Measurements from ENCODE around the gene ZNF780A.

Gene ZNF780A

GRCh38 chr19:40104754-40105153 is 14.0 kb upstream of the ZNF780A start:
- no peaks in the 10 kb centered on the region for H3K27me3 ChIP-seq (ENCODE audit: insufficient read depth, low read length, poor library complexity, severe bottlenecking)
- H3K9ac ChIP-seq (ENCODE audit: low read depth, low read length, poor library complexity, severe bottlenecking): no peak overlapping the region
- no peaks in the 10 kb centered on the region for H3K9me2 ChIP-seq (replicated peaks; ENCODE audit: low read depth, low read length)
- H3K9me3 ChIP-seq (ENCODE audit: insufficient read depth, low read depth, low read length): no peaks in the 10 kb centered on the region
- H3K4me1 ChIP-seq (ENCODE audit: insufficient read depth, low read length, poor library complexity, severe bottlenecking): no peaks in the 10 kb centered on the region
- TF ChIP-seq EZH2phosphoT487 (IDR thresholded peaks at IDR 0.05; ENCODE audit: borderline replicate concordance) (no peak), CTCF (conservative IDR thresholded peaks at IDR 0.05; ENCODE audit: low read length) (no peak)
- H3K4me2 ChIP-seq (ENCODE audit: low read depth, low read length, poor library complexity, severe bottlenecking): no peak overlapping the region
- H4K20me1 ChIP-seq (ENCODE audit: insufficient read depth, low read length, poor library complexity, severe bottlenecking): no peaks in the 10 kb centered on the region
- no peaks in the 10 kb centered on the region for H3K36me3 ChIP-seq (ENCODE audit: insufficient read depth, low read length)
- H3K4me3 ChIP-seq (ENCODE audit: low read length, poor library complexity, severe bottlenecking): no peak overlapping the region
- no peaks in the 10 kb centered on the region for H3F3A ChIP-seq (ENCODE audit: low read depth)
- H3K79me2 ChIP-seq (ENCODE audit: insufficient read depth, low read length): no peaks in the 10 kb centered on the region
- H2AFZ ChIP-seq (ENCODE audit: low read length): no peak overlapping the region

- Histone ChIP-seq H3K9me2 (replicated peaks; ENCODE audit: low read depth, low read length) (no peaks in the 10 kb centered on the region), H2AFZ (ENCODE audit: low read length) (no peak overlapping the region), H3K36me3 (ENCODE audit: insufficient read depth, low read length) (no peaks in the 10 kb centered on the region), H3K4me2 (ENCODE audit: low read depth, low read length, poor library complexity, severe bottlenecking) (no peak overlapping the region), H3K9ac (ENCODE audit: low read depth, low read length, poor library complexity, severe bottlenecking) (no peak overlapping the region), H3K4me3 (ENCODE audit: low read length, poor library complexity, severe bottlenecking) (no peak overlapping the region), H3K79me2 (ENCODE audit: insufficient read depth, low read length) (no peaks in the 10 kb centered on the region), H3K27me3 (ENCODE audit: insufficient read depth, low read length, poor library complexity, severe bottlenecking) (no peaks in the 10 kb centered on the region), H3K4me1 (ENCODE audit: insufficient read depth, low read length, poor library complexity, severe bottlenecking) (no peaks in the 10 kb centered on the region), H3K9me3 (ENCODE audit: insufficient read depth, low read depth, low read length) (no peaks in the 10 kb centered on the region), H4K20me1 (ENCODE audit: insufficient read depth, low read length, poor library complexity, severe bottlenecking) (no peaks in the 10 kb centered on the region), H3F3A (ENCODE audit: low read depth) (no peaks in the 10 kb centered on the region)
- TF ChIP-seq CTCF (conservative IDR thresholded peaks at IDR 0.05; ENCODE audit: low read length) (no peak), EZH2phosphoT487 (IDR thresholded peaks at IDR 0.05; ENCODE audit: borderline replicate concordance) (no peak)
Observed at GRCh38 chr19:40103600-40103999, 12.9 kb upstream of the ZNF780A start.

GRCh38 chr19:40101813-40102212 is 11.1 kb upstream of the ZNF780A start:
- Histone ChIP-seq H3K4me2 (ENCODE audit: low read depth, low read length, poor library complexity, severe bottlenecking) (no peak overlapping the region), H3K9ac (ENCODE audit: low read depth, low read length, poor library complexity, severe bottlenecking) (no peak overlapping the region)
- TF ChIP-seq EZH2phosphoT487 (IDR thresholded peaks at IDR 0.05; ENCODE audit: borderline replicate concordance): no peak
- TF ChIP-seq CTCF (conservative IDR thresholded peaks at IDR 0.05; ENCODE audit: low read length): no peak

More at GRCh38 chr19:40101813-40102212, 11.1 kb upstream of the ZNF780A start:
- Histone ChIP-seq H3K36me3 (ENCODE audit: insufficient read depth, low read length) (no peaks in the 10 kb centered on the region), H3K79me2 (ENCODE audit: insufficient read depth, low read length) (no peaks in the 10 kb centered on the region), H3K9me2 (replicated peaks; ENCODE audit: low read depth, low read length) (no peaks in the 10 kb centered on the region), H2AFZ (ENCODE audit: low read length) (no peak overlapping the region), H3K4me3 (ENCODE audit: low read length, poor library complexity, severe bottlenecking) (no peak overlapping the region), H3F3A (ENCODE audit: low read depth) (no peaks in the 10 kb centered on the region), H3K27me3 (ENCODE audit: insufficient read depth, low read length, poor library complexity, severe bottlenecking) (no peaks in the 10 kb centered on the region), H4K20me1 (ENCODE audit: insufficient read depth, low read length, poor library complexity, severe bottlenecking) (no peaks in the 10 kb centered on the region), H3K4me1 (ENCODE audit: insufficient read depth, low read length, poor library complexity, severe bottlenecking) (no peaks in the 10 kb centered on the region), H3K9me3 (ENCODE audit: insufficient read depth, low read depth, low read length) (no peaks in the 10 kb centered on the region)

Data from Loucy (cell line).